ENCODE results near the gene FAM13A. TPM values are rescaled to one million over a fixed set of nuclear protein-coding genes. Genes with fewer than 3 reads are reported as not detected.

FAM13A gene
- total and polyA plus RNA-seq, 2 experiments from 2014 or later, result 19.3 to 44.2 TPM

Small RNAs within 50 kb of the gene (small RNA-seq; reads per million reads assigned to genes)
- gene RF02115, result not detected
- gene RNU6-33P, result not detected

Other genes with a start within 250 kb of the FAM13A start
- gene TIGD2, start 54.3 kb upstream of the FAM13A start, total RNA-seq, result 15.7 and 17.1 TPM in 2 replicates
- 10.0 and 10.3 TPM in 2 replicates for gene TIGD2, start 54.3 kb upstream of the FAM13A start, polyA plus RNA-seq

Measured in hepatocyte (in vitro differentiated cells).